ENCODE results near the gene XXYLT1.

XXYLT1 gene

DNA sequence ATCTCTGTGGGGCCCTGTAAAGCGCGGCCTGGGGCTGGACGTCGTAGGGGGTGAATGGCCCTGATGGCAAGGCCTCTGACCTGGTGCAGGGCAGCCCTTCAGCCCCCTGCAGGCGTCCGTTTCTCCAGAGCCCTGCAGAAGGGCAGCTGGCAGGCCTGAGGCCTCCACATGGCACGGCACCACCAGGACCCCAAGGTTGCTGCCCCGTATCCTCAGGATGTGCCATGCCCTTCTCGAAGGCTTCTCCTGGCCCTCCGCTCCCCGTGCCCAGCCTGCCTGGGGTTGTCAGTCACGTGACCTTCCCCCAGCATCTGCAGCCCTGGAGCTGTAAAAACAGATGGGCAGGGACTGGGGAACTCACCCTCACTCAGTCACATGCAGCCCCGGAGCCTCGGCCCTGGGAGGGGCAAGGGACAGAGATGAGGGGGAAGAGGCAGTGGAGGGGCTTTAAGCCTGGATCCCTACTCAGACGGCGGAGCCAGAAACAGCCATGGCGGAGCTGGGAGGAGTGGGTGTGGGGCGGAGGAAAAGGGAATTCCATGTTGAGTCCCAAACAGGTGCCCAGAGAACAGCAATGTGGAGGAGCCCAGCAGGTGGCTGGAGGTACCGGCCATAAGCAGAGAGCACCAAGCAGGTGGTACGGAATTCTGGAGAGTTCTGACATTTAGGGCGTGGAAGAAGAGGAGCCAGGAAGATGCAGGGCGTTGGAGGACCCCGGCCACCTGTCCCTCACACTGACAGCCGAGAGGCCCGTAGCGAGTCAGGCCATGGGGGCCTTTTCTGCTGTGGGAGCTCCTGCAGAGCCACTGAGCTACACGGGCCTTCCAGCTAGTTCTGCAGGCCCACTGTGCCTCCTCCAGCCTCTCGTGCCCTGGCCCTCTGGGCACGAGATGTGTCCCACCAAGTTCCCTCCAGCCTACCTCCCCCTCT is 193.1 kb downstream of the XXYLT1 start:
- no peak for DNase-seq (ENCODE audit: low read depth in 2 of 2)

DNA sequence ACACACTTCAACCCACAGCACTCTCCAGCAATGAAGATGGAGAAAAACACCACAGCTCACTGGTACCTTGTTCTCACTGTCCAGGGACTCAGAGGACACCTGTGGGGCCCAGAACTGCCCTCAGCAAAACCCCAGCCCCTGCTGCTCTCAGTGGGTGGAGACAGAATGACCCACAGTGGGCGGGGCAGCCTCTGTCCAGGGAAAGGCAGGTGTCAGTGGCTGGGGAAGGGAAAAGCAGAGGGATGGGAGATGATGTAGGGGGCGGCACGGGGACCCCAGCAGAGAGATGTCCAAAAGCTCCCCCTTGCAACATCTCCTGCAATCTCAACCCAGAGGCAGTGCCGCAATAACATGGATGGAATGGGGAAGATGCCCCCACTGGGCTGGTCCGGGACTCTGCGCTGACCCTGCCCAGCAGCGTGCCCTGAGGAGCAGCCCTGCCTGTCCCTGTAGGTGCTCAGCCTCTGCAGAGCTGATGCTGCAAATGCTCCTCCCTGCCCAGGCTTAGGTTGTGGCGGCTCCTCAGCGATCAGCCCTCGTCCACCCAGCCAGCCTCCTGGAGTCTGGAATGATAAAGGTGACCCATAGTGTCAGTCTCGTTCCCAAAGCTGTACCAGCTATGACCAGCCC is 193.9 kb downstream of the XXYLT1 start:
- no peak for DNase-seq (ENCODE audit: low read depth in 2 of 2)

DNA sequence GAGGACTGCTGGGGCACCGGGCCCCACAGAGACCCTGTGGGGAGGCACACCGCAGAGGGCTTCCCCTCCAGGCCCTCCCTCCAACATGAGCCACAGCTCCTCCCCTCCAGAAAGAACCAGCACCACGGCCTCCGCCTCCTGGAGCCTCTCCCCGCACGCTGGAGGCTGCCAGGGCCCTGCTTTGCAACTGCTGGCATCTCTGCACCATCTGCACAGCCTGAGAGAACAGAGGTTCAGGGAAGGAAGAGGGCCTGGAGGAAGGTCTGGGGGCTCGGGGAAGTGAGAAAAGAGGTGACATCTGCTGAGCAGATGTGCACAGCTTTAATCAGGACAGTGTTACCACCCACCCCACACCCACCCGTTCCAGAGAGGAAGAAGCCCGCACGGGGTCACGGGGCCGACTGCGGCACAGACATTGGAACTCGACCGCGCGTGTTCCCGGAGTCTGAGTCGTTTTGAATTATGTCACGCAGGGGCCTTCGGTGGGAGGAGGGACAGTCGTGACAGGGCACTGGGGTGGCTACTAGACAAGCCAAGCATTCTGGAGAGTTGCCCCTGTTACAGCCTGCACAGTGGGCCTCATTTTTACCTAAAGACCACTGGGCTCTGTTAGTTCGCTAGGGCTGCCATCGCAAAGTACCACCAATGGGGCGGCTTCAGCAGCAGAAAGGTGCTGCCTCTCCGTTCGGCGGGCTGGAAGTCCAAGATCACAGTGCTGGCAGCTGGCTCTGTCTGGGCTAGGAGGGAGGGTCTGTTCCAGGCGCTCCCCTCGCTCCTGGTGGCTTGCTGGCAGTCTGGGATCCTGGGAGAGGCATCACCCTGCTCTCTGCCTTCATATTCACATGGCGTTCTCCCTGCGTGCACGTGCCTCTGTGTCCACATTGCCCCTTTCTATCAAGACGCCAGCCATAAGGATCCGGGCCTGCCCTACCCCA is 194.8 kb downstream of the XXYLT1 start:
- no peak for DNase-seq (ENCODE audit: low read depth in 2 of 2)

DNA sequence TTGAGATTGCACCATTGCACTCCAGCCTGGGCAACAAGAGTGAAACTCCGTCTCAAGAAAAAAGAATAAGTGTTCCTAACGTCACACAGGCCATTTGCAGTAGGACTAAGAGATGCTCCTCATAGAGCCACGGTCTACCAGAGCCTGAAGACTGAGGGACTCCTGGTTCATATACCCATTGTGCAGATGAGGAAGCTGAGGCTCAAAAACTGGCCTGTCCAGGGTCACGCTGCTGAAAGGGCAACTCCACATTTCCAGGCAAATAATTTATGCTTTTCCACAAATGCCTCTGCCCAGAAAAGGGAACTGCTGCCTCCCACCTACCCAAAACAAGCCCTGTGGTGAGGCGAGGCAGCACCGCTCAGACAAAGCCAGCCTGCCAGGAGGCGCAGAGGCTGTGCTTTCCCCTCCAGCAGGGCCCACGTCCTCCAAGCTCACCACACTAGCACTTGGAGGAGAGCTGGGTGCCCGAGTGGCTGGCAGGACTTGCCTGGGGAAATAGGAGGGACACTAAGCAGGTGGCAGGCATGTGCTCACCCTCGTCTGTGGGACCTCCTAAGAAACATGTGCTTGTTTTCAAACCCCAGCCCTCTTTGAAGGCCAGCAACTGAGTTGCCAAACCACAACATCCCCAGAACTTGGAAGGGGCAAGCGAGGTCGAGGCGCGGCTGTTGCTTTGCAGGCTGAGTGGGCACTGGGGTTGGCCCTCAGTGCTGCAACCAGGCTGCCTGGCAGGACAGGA is 195.6 kb downstream of the XXYLT1 start:
- no peak for DNase-seq (ENCODE audit: low read depth in 2 of 2)

DNA sequence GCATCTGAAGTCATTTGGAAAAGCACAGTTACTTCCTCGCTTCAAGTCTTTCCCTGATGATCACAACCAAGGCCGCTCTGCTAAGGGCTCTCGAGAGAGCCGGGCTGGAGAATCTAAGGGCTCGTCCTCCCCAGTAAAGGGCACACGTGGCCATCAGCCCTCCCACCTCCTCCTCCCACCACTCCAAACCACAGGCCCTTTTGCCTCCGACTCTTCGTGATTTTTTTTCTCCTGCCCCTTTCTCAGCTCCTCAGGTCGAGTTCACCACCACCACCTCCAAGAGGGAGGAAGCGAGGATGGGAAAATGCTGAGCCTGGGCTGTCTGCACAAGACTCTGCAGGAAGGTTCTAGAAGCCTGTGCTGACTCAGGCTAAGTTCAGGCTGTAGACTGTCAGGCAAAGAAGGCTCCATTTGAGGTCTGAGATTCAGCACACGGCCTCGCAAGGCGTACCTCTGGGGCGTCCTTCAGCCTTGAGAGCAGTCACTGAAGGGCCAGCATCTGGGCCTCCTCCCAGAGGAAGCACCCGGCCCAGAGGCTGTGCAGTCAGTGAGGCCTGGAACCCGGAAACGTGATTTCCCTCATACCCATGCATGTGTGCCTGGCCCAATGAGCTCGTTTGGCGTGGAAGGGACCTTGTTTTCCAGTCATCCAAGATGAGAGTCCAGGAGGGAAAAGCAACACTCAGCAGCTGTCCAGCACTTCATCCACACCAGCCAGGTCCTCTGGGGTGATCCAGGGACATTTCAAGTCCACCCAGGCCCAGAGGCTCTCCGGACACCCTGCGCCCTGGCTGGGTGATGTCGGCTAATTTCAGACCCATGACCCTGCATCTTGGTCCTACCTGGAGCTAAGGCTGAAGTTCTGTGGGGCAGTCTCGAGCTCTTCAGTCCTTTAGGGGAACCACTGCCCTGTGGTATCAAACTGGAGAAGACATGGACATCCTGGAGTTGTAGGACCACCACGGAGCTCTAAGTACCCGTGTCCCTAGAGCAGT is 196.8 kb downstream of the XXYLT1 start:
- no peak for DNase-seq (ENCODE audit: low read depth in 2 of 2)

DNA sequence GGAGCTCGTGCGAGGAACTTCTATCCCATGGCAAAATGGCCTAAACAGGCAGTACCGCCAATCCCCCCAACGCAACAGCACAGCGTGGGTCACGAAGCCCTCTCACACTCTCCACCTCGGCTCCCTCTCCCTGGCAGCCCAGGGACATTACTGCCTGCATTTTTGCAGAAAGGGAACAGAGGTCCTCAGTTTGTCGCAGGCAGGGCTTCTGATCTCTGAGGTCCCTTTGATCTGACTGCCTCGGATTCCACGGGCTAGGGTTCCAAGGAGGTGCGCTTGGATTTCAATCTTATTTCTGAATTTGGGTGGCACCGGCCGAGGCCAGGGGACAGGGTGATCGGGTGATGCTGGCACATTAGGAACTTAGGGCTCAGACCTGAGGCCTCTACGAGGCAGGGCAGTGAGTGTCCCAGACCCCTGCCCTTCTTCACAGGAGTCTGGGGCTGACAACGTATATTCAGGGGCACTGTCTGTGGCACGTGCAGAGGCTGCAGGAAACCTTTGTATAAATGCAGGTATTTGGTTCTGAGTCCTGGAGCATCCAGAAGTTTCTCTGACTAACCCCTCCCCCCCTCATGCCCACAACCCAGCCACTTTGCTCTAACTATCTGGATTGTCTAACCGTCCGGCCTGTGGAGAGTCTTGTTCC is 197.9 kb downstream of the XXYLT1 start:
- DNase-seq (ENCODE audit: low read depth in 2 of 2) = no peak

DNA sequence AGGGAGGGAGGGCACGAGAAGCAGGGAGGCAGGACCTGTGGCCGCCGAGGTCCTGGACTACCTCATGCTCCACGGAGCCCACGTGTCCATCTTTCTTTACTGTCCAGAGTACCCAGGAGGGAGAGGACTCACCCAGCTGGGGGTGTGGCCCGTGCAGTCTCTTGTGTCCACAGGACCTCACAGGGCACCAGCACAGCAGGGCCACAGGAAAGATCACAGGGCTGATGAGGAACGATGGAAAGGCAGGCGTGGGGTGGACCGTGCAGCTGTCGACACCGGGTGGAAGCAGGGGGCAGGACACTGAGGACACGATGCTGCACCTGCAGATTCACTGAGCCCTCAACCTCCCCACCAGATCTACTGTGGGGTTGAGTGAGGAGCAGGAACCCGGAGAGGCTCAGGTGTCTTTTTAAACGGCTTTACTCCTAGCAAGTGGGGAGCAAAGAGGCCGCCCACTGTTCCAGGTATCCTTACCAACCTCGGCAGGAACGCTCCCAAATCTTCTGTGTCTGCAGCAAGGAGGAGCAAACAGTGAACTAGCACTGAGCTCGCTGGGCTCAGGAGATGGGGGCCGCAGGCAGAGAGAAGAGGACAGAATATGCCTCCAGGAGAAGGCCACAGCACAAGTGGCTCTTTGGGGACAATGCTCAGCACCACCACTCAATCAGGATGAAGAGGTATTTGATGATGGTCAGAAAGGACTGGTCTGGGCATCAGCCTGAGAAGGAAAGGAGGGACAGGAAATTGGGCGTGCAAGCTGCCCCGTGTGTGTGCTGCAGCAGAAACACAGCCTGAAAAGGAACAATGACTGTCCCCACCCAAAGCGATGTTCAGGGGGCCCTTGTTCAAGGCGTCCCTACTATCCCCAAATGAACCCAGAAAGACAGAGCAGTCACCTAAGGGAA is 198.8 kb downstream of the XXYLT1 start:
- no peak for DNase-seq (ENCODE audit: low read depth in 2 of 2)

DNA sequence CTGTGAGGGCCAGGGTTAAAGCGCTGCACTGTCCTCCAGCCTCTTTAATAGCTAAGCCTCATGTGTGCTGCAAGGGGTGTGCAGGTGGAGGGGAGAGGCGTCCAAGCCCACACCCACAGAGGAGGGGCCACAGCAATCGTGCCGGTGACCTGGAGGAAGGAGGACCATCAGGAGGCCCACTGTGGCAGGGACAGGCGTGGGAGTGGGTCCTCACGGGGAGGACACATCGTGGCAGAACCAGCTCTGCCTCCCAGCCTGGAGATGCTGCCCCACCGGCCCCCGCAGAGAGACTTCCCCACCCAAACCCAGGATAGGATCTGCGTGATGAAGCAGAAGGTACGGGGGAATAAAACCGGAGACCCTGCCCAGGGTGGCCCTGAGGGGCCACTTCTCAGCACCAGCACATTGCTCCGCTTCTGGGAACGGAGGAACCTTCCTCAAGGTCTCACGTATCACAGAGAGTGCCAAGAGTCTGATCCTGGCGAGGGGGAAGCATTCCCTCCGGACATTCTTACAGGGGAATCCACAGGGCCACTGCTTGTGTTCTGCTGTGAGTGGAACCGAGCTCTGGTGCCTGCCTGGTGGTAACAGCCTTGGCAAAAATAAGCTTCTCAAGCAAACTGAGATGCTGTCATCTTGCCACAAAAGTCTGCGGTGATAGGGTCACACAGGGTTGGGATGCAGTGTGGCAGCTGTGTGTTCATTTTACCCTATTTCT is 199.8 kb downstream of the XXYLT1 start:
- no peak for DNase-seq (ENCODE audit: low read depth in 2 of 2)

DNA sequence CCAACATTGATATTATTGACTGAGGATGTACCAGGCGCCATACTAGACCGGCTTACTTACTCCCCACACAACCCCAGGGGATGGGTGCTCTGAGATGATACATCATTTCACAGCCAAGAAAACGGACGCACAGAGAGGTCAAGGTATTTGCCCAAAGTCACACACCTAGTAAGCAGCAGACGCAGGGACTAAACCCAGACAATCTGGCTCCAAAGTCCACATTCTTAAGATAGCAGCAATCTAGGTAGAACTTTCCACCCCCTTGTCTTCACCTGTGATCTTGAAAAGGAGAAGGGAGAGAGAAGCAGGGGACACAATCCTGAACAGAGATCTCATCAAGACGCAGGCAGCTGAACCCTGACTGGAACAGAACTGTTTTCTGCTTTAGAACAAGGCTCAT is 200.6 kb downstream of the XXYLT1 start:
- no peak for DNase-seq (ENCODE audit: low read depth in 2 of 2)

DNA sequence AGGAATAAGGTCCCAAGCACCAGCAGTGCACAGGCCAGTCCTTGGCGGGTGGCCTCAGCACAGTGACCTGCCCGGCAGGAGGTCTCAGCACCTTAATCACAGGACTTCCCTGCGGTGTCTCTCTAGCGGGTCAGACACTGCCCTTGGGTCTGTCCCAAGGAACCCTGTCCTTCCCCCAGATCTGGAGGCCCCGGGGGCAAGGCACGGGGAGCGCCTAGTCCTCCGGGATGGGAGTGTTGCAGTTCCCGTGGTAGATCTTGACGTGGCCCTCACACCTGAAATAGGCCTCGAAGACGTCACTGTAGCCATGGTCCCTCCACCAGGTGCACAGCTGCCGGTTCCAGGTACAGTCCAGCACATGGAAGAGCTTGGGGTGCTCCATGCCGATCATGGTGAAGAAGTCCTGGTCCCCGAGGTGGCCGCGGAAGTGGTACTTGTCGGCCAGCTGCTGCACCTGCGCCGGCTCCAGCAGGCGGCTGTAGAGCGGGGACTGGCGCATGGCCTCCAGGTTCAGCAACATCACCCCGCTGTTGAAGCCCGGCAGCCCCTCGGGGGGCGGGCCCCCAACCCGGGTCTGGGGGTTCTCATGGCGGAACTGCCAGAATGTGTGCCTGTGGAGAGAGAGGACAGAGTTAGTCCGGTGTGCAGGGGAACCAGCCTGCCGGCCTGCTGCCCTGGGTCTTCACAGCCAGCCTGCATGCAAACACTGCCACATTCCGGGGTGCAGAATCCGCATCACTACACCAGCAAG is 201.3 kb downstream of the XXYLT1 start:
- no peak for DNase-seq (ENCODE audit: low read depth in 2 of 2)

DNA sequence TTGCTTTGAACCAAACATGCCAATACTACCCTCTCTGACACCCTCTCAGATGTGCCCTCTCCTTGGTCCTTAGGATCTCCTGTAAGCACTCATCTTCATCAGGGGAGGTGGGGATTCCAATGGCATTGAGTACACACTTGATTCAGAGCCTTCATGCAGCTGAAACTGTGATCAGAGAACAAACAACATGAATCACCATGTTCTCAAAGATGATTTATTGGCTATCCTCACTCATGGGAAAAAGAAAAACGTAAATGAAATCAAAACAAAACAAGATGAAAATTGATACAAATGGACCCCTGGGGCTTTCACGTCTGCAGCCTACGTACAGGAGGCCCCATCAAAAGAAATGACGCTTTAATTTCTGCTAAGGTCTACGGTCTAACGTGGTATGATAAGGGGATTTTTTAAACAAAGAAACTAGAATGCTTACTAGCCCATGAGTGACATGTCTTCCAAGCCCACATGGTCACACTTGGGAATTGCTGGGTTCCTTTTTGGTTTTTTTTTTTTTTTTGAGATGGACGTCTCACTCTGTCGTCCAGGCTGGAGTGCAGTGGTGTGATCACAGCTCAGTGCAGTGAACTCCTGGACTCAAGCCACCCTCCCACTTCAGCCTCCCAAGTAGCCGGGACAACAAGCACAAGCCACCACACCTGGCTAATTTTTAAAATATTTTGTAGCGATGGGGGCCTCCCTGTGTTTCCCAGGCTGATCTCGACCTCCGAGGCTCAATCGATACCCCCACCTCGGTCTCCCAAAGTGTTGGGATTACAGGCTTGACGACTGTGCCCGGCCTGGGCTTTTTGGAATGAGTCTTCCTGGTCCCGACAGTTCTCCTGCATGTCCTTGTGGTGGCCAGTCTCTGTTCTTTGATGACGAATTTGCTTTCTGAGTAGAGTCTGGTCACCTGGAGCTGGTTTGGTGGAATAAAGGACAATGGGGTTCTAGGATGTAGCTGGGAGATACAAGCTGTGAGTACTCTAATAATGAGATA is 202.6 kb downstream of the XXYLT1 start:
- no peak for DNase-seq (ENCODE audit: low read depth in 2 of 2)

DNA sequence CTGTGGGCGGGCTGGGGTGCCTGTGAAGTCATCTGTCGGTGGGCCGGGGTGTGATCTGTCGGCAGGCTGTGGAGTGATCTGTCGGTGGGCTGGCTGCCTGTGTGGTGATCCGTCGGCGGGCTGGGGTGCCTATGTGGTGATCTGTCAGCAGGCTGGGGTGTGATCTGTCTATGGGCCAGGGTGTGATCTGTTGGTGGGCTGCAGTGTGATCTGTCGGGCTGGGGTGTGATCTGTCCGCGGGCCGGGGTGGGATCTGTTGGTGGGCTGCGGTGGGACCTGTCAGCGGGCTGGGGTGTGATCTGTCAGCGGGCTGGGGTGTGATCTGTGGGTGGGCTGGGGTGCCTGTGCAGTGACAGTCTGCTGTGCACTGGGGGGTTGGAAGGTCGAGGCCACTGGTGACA is 204.5 kb downstream of the XXYLT1 start:
- no peak for DNase-seq (ENCODE audit: low read depth in 2 of 2)

DNA sequence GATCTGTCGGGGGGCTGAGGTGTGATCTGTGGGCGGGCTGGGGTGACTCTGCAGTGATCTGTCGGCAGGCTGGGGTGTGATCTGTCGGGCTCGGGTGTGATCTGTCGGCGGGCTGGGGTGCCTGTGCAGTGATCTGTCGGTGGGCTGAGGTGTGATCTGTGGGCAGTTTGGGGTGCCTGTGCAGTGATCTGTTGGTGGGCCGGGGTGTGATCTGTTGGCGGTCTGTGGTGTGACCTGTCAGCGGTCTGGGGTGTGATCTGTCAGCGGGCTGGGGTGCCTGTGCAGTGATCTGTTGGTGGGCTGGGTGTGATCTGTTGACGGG is 205.1 kb downstream of the XXYLT1 start:
- DNase-seq (ENCODE audit: low read depth in 2 of 2) = no peak

DNA sequence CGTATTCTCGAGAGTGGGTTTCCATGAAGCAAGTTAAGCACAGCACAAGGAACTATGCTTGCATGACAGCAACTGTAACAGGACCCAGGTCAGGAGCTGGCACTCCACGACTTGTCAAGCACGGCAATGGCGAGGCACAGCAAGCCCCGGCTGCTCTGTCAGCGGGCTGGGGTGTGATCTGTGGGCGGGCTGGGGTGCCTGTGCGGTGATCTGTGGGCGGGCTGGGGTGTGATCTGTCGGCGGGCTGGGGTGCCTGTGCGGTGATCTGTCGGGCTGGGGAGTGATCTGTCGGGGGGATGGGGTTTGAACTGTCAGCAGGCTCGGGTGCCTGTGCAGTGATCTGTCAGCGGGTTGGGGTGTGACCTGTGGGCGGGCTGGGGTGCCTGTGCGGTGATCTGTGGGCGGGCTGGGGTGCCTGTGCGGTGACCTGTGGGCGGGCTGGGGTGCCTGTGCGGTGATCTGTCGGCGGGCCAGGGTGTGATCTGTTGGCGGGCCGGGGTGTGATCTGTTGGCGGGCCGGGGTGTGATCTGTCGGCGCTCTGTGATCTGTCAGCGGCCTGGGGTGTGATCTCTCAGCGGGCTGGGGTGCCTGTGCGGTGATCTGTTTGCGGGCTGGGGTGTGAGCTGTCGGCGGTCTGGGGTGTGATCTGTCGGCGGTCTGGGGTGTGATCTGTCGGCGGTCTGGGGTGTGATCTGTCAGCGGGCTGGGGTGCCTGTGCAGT is 205.7 kb downstream of the XXYLT1 start:
- no peak for DNase-seq (ENCODE audit: low read depth in 2 of 2)

DNA sequence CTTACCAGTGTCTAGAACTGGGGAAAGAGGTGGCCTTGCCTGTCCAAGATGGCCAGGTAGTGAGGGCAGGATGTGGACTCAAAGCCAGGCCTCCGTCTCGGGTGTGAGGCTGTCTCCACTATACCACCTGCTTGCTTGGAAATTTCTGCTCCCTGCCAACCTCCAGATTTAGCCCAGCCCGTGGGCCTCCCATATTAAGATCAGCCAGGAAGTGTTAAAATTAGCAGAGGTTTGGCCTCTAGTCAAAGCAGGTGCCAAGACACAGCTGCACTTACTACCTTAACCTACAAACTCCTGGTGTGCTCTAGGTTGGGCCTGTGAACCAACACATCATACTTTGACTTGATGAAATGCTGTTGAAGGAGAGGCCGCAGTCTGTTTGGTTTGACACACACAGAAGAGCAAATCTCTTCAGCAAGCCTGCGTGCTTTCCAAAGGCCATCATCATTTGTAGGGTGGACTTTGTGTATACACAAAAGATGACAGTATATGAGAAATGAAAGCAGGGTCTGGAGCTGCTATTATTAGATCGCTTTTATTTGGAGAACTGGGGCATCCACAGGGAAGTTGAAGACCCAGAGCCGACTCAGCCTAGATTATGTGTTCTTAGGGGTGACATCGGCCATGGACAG is 206.5 kb downstream of the XXYLT1 start:
- no peak for DNase-seq (ENCODE audit: low read depth in 2 of 2)
